ENCODE results near the gene FETUB. TPM values are rescaled to one million over a fixed set of nuclear protein-coding genes. Genes with fewer than 3 reads are reported as not detected.

Gene FETUB
- total and polyA plus RNA-seq, 2 donors (not counting 3 experiments of a cell fraction or from before 2014, with no cell fraction given): not detected

DNA sequence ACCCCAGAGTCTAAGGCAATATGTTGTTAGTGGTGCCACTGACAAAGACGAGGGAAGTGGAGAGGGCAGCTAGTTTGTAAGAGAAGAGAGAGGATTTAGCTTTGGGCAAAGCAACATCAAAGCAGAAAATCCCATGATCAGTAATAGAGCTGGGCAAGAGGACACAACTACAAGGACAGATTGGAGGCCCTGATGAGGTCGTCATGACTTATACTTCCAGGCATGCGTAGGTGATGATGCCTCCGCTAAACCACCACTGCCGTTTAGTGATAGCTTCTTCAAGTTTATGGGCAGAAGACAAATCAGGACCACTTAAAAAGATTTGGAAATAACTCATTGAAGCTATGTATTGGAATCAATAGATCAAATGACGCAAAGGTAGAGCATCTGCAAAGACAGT, 28.2 kb downstream of the FETUB start:
- Histone ChIP-seq H3K4me1 (ENCODE audit: control insufficient read depth, extremely low read depth, insufficient read depth, low read length) (no peaks in the 10 kb centered on the region), H3K36me3 (ENCODE audit: control insufficient read depth in 2 of 2, extremely low read depth in 1 of 2, insufficient read depth in 2 of 2, low read length in 2 of 2) (no peaks in the 10 kb centered on the region), H3K9me3 (replicated peaks; ENCODE audit: control insufficient read depth, insufficient read depth, low read length) (no peaks in the 10 kb centered on the region), H3K4me2 (ENCODE audit: insufficient read depth, low read length) (no peak overlapping the region), H3K27me3 (ENCODE audit: control insufficient read depth in 2 of 2, insufficient read depth in 2 of 2, low read length in 2 of 2) (peaks cover 0 to 2% of the 10 kb centered on the region in 2 experiments), H4K20me1 (replicated peaks; ENCODE audit: control insufficient read depth, extremely low read depth, insufficient read depth, low read length) (no peaks in the 10 kb centered on the region), H2AFZ (ENCODE audit: low read depth, low read length) (no peak overlapping the region), H3K9me1 (replicated peaks; ENCODE audit: control insufficient read depth, extremely low read depth, insufficient read depth, low read length) (no peaks in the 10 kb centered on the region), H3K27ac (ENCODE audit: insufficient read depth, low read depth, low read length) (no peak overlapping the region), H3K9ac (replicated peaks; ENCODE audit: extremely low read depth, insufficient read depth, low read length) (no peak overlapping the region), H3K79me2 (ENCODE audit: control insufficient read depth, insufficient read depth, low read length) (no peaks in the 10 kb centered on the region), H3K4me3 (replicated peaks in 1 of 3; ENCODE audit: insufficient read depth in 1 of 3, low read depth in 1 of 3, low read length in 3 of 3) (no peak overlapping the region)
- FAIRE-seq (no peak), DNase-seq (ENCODE audit: low read depth, low spot score) (no peak)
- TF ChIP-seq POLR2A (IDR thresholded peaks at IDR 0.05; ENCODE audit: low read depth, low read length) (no peak), JUN (IDR thresholded peaks at IDR 0.05; ENCODE audit: borderline replicate concordance, insufficient read depth, insufficient read length, low read depth) (no peak), MYC (IDR thresholded peaks at IDR 0.05; ENCODE audit: low read depth, low read length) (no peak), EZH2 (IDR thresholded peaks at IDR 0.05; ENCODE audit: borderline replicate concordance, low read depth, low read length, severe bottlenecking) (no peak), GATA2 (IDR thresholded peaks at IDR 0.05; ENCODE audit: insufficient read depth, insufficient read length, low read depth, low read length) (no peak), FOS (IDR thresholded peaks at IDR 0.05; ENCODE audit: borderline replicate concordance, insufficient read depth, low read length) (no peak), POLR2AphosphoS5 (IDR thresholded peaks at IDR 0.05; ENCODE audit: insufficient read depth, low read depth, low read length) (no peak)
- TF ChIP-seq, protein P1, sequence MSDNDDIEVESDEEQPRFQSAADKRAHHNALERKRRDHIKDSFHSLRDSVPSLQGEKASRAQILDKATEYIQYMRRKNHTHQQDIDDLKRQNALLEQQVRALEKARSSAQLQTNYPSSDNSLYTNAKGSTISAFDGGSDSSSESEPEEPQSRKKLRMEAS (IDR thresholded peaks at IDR 0.05; ENCODE audit: insufficient read depth, insufficient read length): no peak
- TF ChIP-seq, protein P2, sequence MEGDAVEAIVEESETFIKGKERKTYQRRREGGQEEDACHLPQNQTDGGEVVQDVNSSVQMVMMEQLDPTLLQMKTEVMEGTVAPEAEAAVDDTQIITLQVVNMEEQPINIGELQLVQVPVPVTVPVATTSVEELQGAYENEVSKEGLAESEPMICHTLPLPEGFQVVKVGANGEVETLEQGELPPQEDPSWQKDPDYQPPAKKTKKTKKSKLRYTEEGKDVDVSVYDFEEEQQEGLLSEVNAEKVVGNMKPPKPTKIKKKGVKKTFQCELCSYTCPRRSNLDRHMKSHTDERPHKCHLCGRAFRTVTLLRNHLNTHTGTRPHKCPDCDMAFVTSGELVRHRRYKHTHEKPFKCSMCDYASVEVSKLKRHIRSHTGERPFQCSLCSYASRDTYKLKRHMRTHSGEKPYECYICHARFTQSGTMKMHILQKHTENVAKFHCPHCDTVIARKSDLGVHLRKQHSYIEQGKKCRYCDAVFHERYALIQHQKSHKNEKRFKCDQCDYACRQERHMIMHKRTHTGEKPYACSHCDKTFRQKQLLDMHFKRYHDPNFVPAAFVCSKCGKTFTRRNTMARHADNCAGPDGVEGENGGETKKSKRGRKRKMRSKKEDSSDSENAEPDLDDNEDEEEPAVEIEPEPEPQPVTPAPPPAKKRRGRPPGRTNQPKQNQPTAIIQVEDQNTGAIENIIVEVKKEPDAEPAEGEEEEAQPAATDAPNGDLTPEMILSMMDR (IDR thresholded peaks at IDR 0.05; ENCODE audit: extremely low read depth in 1 of 2, insufficient read depth in 1 of 2, low read depth in 1 of 2, low read length in 2 of 2): no peak
- dilution Hi-C loops (cut with MboI; ENCODE audit: extremely low pct_ligation_motif_present, low sequenced_read_pairs): no loop called here
- CTCF ChIA-PET: interaction anchor here (1.5 kb wide), 1 partner anchor 14 kb away, joined by 3 read pairs; no protein-coding TSS in a partner anchor
- intact Hi-C loops (cut with micrococcal nuclease): no loop called here
- POLR2A ChIA-PET: no interaction called here
- BruUV-seq (replicated peaks): no TSS peak

All from endothelial cell of umbilical vein (primary cell).